ENCODE measurements around the gene TIMP2.

Gene TIMP2

DNA sequence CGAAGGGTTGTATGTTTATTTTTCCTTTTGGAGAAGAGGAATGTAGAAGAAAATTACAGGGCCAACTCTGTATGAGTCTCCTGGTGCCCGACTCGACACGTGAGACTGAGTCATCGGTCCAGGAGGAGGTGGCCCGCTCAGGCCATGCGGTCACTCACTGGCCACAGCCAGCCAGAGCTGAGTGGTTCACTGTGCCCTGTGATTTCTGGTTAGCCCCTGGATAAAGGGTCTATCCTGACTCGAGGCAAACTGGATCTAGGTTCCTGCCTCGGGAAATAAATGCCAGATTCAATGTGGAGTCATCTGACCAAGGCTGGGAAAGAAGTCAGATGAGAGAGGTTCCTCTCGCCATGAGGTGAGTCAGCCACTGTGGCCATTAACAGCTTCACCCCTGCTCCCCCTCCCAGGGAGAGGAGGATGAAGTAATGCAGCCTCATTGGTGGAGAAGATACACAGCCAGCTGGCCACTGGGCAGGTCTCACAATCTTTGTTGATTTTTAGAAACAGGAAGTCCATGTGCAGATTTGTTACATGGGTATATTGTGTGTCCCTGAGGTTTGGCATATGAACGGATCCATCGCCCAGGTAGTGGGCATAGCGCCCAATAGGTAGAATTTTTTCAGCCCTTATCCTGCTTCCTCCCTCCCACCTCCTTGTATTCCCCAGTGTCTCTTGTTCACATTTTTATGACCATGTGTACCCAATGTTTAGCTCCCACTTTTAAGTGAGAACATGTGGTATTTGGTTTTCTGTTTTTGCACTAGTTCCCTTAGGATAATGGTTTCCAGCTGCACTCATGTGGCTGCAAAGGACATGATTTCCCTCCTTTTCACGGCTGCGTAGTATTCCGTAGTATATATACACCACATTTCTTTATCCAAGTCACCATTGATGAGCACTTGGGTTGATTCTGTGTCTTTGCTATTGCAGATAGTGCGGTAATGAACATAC, 62.8 kb downstream of the TIMP2 start:
- no peak for DNase-seq
- Histone ChIP-seq H3K4me2 (ENCODE audit: insufficient read depth, low read length) (no peak overlapping the region), H3K36me3 (ENCODE audit: insufficient read depth, low read length) (no peaks in the 10 kb centered on the region), H4K20me1 (ENCODE audit: insufficient read depth, low read length) (no peaks in the 10 kb centered on the region), H3K79me2 (ENCODE audit: insufficient read depth, low read length) (no peaks in the 10 kb centered on the region), H2AFZ (ENCODE audit: low read depth, low read length) (no peak overlapping the region), H3K9ac (ENCODE audit: low read depth, low read length) (no peak overlapping the region), H3K4me3 (ENCODE audit: low read depth in 1 of 2, low read length in 2 of 2) (no peak overlapping the region), H3K27ac (ENCODE audit: low read length) (no peak overlapping the region), H3K4me1 (ENCODE audit: insufficient read depth, low read length) (no peaks in the 10 kb centered on the region), H3K9me3 (ENCODE audit: insufficient read depth, low read length, severe bottlenecking) (no peaks in the 10 kb centered on the region), H3K27me3 (ENCODE audit: insufficient read depth, low read length, poor library complexity) (no peaks in the 10 kb centered on the region)
- TF ChIP-seq EZH2 (IDR thresholded peaks at IDR 0.05; ENCODE audit: borderline replicate concordance, low read depth, low read length, severe bottlenecking) (no peak), CTCF (IDR thresholded peaks at IDR 0.05; ENCODE audit: borderline replicate concordance, extremely low read depth, low read length, poor library complexity, severe bottlenecking) (no peak)
- no peak for ATAC-seq (ENCODE audit: insufficient read depth, low read depth)

GRCh38 chr17:78861229-78861628, 64.0 kb downstream of the TIMP2 start:
- H3K27me3 ChIP-seq (ENCODE audit: insufficient read depth, low read length, poor library complexity): no peaks in the 10 kb centered on the region
- TF ChIP-seq EZH2 (IDR thresholded peaks at IDR 0.05; ENCODE audit: borderline replicate concordance, low read depth, low read length, severe bottlenecking): no peak
- no peak for TF ChIP-seq CTCF (IDR thresholded peaks at IDR 0.05; ENCODE audit: borderline replicate concordance, extremely low read depth, low read length, poor library complexity, severe bottlenecking)
- H4K20me1 ChIP-seq (ENCODE audit: insufficient read depth, low read length): no peaks in the 10 kb centered on the region
- H3K4me3 ChIP-seq (ENCODE audit: low read depth in 1 of 2, low read length in 2 of 2): no peak overlapping the region
- no peaks in the 10 kb centered on the region for H3K9me3 ChIP-seq (ENCODE audit: insufficient read depth, low read length, severe bottlenecking)
- no peaks in the 10 kb centered on the region for H3K36me3 ChIP-seq (ENCODE audit: insufficient read depth, low read length)
- H3K27ac ChIP-seq (ENCODE audit: low read length): no peak overlapping the region
- no peak for ATAC-seq (ENCODE audit: insufficient read depth, low read depth)
- no peak overlapping the region for H3K9ac ChIP-seq (ENCODE audit: low read depth, low read length)
- H3K4me2 ChIP-seq (ENCODE audit: insufficient read depth, low read length): no peak overlapping the region
- DNase-seq: no peak
- no peaks in the 10 kb centered on the region for H3K4me1 ChIP-seq (ENCODE audit: insufficient read depth, low read length)
- H3K79me2 ChIP-seq (ENCODE audit: insufficient read depth, low read length): no peaks in the 10 kb centered on the region
- H2AFZ ChIP-seq (ENCODE audit: low read depth, low read length): no peak overlapping the region

DNA sequence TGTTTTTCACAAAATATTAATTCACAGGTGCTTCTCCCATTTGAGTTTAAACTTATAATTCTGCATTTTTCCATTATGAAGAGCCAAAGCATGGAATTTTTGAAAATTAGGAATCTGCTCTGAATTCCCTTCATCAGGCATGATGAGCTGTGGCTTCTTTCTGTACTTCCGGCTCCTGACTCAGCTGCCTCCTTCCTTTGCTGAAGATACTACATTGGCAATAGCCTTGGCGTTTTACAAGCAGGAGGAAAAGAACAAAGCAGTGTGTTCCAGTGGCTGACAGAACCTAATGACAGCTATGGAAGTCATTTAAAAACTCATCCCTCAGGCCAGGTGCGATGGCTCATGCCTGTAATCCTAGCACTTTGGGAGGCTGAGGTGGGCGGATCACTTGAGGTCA, 66.1 kb downstream of the TIMP2 start:
- no peaks in the 10 kb centered on the region for H4K20me1 ChIP-seq (ENCODE audit: insufficient read depth, low read length)
- no peak overlapping the region for H3K27ac ChIP-seq (ENCODE audit: low read length)
- H2AFZ ChIP-seq (ENCODE audit: low read depth, low read length): no peak overlapping the region
- no peak overlapping the region for H3K4me3 ChIP-seq (ENCODE audit: low read depth in 1 of 2, low read length in 2 of 2)
- no peak overlapping the region for H3K9ac ChIP-seq (ENCODE audit: low read depth, low read length)
- no peaks in the 10 kb centered on the region for H3K79me2 ChIP-seq (ENCODE audit: insufficient read depth, low read length)
- no peaks in the 10 kb centered on the region for H3K4me1 ChIP-seq (ENCODE audit: insufficient read depth, low read length)
- DNase-seq (no peak), ATAC-seq (ENCODE audit: insufficient read depth, low read depth) (no peak)
- H3K36me3 ChIP-seq (ENCODE audit: insufficient read depth, low read length): no peaks in the 10 kb centered on the region
- H3K9me3 ChIP-seq (ENCODE audit: insufficient read depth, low read length, severe bottlenecking): no peaks in the 10 kb centered on the region
- H3K4me2 ChIP-seq (ENCODE audit: insufficient read depth, low read length): no peak overlapping the region
- TF ChIP-seq EZH2 (IDR thresholded peaks at IDR 0.05; ENCODE audit: borderline replicate concordance, low read depth, low read length, severe bottlenecking) (no peak), CTCF (IDR thresholded peaks at IDR 0.05; ENCODE audit: borderline replicate concordance, extremely low read depth, low read length, poor library complexity, severe bottlenecking) (no peak)
- H3K27me3 ChIP-seq (ENCODE audit: insufficient read depth, low read length, poor library complexity): no peaks in the 10 kb centered on the region

All from DND-41 (cell line).